Measurements from ENCODE around the gene ZBTB3. TPM values are rescaled to one million over a fixed set of nuclear protein-coding genes. Genes with fewer than 3 reads are reported as not detected.

The ZBTB3 gene
- total and polyA plus RNA-seq, 2 of the 13 experiments (the other 11 are each of a cell fraction or from before 2014, with no cell fraction given): 3.4 to 5.2 TPM

DNA sequence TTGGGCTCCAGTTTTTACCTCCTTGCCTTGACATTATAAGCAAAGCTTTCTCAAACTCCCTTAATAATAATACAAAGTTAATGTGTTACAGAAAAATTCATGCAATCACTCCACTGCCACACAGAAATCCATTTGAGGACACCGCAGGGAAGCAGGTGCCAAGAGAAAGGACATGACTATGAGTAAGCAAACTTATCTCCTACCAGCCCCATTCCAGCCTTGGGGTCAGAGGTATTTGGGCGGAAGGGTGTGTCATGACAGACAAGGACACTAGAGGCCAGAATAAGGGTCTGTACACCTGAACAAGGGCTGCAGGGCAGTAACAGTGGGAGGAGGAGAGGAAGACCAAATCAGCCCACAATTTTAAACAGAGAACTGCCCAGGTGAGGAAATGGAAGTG, 40.6 kb downstream of the ZBTB3 start:
- peaks cover 27 to 90% of the 10 kb centered on the region in 2 experiments for H3K36me3 ChIP-seq (replicated peaks in 1 of 2; ENCODE audit: control insufficient read depth in 1 of 2, insufficient read depth in 2 of 2, low read length in 2 of 2)
- no peaks in the 10 kb centered on the region for H3K4me1 ChIP-seq (ENCODE audit: insufficient read depth, low read length)
- no peak for DNase-seq (ENCODE audit: low spot score)
- peak overlapping the region; percentile 30 for H3K27ac ChIP-seq (ENCODE audit: extremely low read length, insufficient read depth, low read length)
- no peak overlapping the region for H3K4me2 ChIP-seq (ENCODE audit: low read depth, low read length)
- no peaks in the 10 kb centered on the region for H3K9me3 ChIP-seq (ENCODE audit: low read length)
- H4K20me1 ChIP-seq (ENCODE audit: insufficient read depth, low read length): no peaks in the 10 kb centered on the region; the same call in 1 of the 2 replicates
- in situ Hi-C loops (cut with HindIII; ENCODE audit: extremely low pct_ligation_motif_present, low pct_unique_long_range_greater_than_20kb) (no loop called here), intact Hi-C loops (cut with micrococcal nuclease; ENCODE audit: unreplicated experiment) (no loop called here)
- no peak overlapping the region for H3K9ac ChIP-seq (ENCODE audit: insufficient read depth, low read depth, low read length)
- H3K79me2 ChIP-seq (ENCODE audit: insufficient read depth, low read length): peaks cover 5% of the 10 kb centered on the region
- TF ChIP-seq HNRNPH1 (optimal IDR thresholded peaks at IDR 0.05; ENCODE audit: low read depth, low read length) (no peak), POLR2AphosphoS5 (IDR thresholded peaks at IDR 0.05; ENCODE audit: low read depth, low read length) (peak; percentile 20; the same call in 1 of the 2 replicates), ZNF782 (CRISPR knock-in tag; IDR thresholded peaks at IDR 0.05; ENCODE audit: borderline replicate concordance) (no peak), PHB2 (IDR thresholded peaks at IDR 0.05; ENCODE audit: partially characterized antibody) (no peak), FOSL2 (CRISPR knock-in tag; IDR thresholded peaks at IDR 0.05) (0 out of 2 replicates have a peak, but pooled peaks have one; percentile 11)
- TF ChIP-seq, protein P1, sequence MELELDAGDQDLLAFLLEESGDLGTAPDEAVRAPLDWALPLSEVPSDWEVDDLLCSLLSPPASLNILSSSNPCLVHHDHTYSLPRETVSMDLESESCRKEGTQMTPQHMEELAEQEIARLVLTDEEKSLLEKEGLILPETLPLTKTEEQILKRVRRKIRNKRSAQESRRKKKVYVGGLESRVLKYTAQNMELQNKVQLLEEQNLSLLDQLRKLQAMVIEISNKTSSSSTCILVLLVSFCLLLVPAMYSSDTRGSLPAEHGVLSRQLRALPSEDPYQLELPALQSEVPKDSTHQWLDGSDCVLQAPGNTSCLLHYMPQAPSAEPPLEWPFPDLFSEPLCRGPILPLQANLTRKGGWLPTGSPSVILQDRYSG (CRISPR knock-in tag; IDR thresholded peaks at IDR 0.05): no peak
- TF ChIP-seq, protein P2, sequence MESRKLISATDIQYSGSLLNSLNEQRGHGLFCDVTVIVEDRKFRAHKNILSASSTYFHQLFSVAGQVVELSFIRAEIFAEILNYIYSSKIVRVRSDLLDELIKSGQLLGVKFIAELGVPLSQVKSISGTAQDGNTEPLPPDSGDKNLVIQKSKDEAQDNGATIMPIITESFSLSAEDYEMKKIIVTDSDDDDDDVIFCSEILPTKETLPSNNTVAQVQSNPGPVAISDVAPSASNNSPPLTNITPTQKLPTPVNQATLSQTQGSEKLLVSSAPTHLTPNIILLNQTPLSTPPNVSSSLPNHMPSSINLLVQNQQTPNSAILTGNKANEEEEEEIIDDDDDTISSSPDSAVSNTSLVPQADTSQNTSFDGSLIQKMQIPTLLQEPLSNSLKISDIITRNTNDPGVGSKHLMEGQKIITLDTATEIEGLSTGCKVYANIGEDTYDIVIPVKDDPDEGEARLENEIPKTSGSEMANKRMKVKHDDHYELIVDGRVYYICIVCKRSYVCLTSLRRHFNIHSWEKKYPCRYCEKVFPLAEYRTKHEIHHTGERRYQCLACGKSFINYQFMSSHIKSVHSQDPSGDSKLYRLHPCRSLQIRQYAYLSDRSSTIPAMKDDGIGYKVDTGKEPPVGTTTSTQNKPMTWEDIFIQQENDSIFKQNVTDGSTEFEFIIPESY (CRISPR knock-in tag; IDR thresholded peaks at IDR 0.05): no peak
- FAIRE-seq: no peak
- no peaks in the 10 kb centered on the region for H3K27me3 ChIP-seq (ENCODE audit: control insufficient read depth in 1 of 2, insufficient read depth in 2 of 2, low read length in 2 of 2)
- TSS peak; percentile 25 for BruUV-seq (replicated peaks)
- H3K4me3 ChIP-seq (replicated peaks in 1 of 3; ENCODE audit: insufficient read depth in 1 of 3, low read depth in 2 of 3, low read length in 3 of 3): no peak overlapping the region
- POLR2A ChIA-PET: interaction anchor here (1.3 to 1.5 kb wide), 2 partner anchors 14 to 60 kb away, joined by 3 read pairs; partner anchors contain the start of genes HNRNPUL2 and INTS5
- WGBS (ENCODE audit: low lambda C conversion rate): 87% methylated on average over 2 of the region's 2 CpGs
- H2AFZ ChIP-seq (ENCODE audit: low read length): no peak overlapping the region
- CTCF ChIA-PET (ENCODE audit: low intra/inter-chr PET ratio, low total read pairs): no interaction called here
- ATAC-seq: peak; percentile 43
